ENCODE results near the gene CEP104. TPM values are rescaled to one million over a fixed set of nuclear protein-coding genes. Genes with fewer than 3 reads are reported as not detected.

The CEP104 gene
- total and polyA plus RNA-seq, 5 experiments from 2014 or later: 13.1 to 59.0 (median 19.4) TPM

- no peak for ATAC-seq
- Mint-ChIP-seq H3K27ac (peak overlapping the region; percentile 91 to 99 (median 98)), H3K27me3 (no peaks in the 10 kb centered on the region), H3K36me3 (peaks cover 4 to 18% (median 5%) of the 10 kb centered on the region in 3 donors), H3K4me1 (peaks cover 25 to 79% (median 55%) of the 10 kb centered on the region in 4 donors), H3K9me3 (peaks cover 0 to 18% (median 10%) of the 10 kb centered on the region in 9 donors), H3K4me3 (peak overlapping the region; percentile 86 to 97 (median 94))
- POLR2A ChIA-PET: interaction anchor here (2.0 to 6.0 kb wide), 2 partner anchors 44 to 104 kb away, joined by 15 to 62 read pairs; partner anchors contain the start of genes CEP104, DFFB and LRRC47
- peak; percentile 51 to 81 (median 60) for DNase-seq
These were observed 44.0 kb upstream of the CEP104 start for GRCh38 chr1:3900969-3901529.

GRCh38 chr1:3900150-3900968, 43.3 kb upstream of the CEP104 start, which contains the start of gene C1orf174:
C1orf174 (minus strand) TSS chr1:3900272; CDS start chr1:3900186, 86 bp downstream.
- DNase-seq: peak; percentile 85 to 99 (median 97)
- H3K27me3 Mint-ChIP-seq: no peaks in the 10 kb centered on the region
- H3K9me3 Mint-ChIP-seq: peaks cover 0 to 18% (median 10%) of the 10 kb centered on the region in 9 donors
- peak; percentile 85 to 87 for ATAC-seq
- peaks cover 25 to 80% (median 60%) of the 10 kb centered on the region in 4 donors for H3K4me1 Mint-ChIP-seq
- peaks cover 5 to 16% (median 7%) of the 10 kb centered on the region in 3 donors for H3K36me3 Mint-ChIP-seq
- H3K27ac Mint-ChIP-seq: peak within 1 kb of the TSS; percentile 91 to 99 (median 98)
- peak within 1 kb of the TSS; percentile 86 to 97 (median 94) for H3K4me3 Mint-ChIP-seq
- POLR2A ChIA-PET: interaction anchor here (0.8 to 6.0 kb wide), 7 partner anchors 10 to 124 kb away, joined by 3 to 62 read pairs (median 4); partner anchors contain the start of genes CEP104, DFFB and LRRC47

GRCh38 chr1:3899754-3900149, 42.7 kb upstream of the CEP104 start:
- POLR2A ChIA-PET: interaction anchor here (0.8 to 6.0 kb wide), 7 partner anchors 10 to 124 kb away, joined by 3 to 62 read pairs (median 4); partner anchors contain the start of genes CEP104, DFFB and LRRC47
- Mint-ChIP-seq H3K27ac (peak overlapping the region in 9 of 10 donors; percentile 91 to 99 (median 98)), H3K4me1 (peaks cover 25 to 81% (median 61%) of the 10 kb centered on the region in 4 donors), H3K36me3 (peaks cover 5 to 16% (median 10%) of the 10 kb centered on the region in 3 donors), H3K4me3 (peak overlapping the region; percentile 86 to 97 (median 94)), H3K27me3 (no peaks in the 10 kb centered on the region), H3K9me3 (peaks cover 0 to 18% (median 10%) of the 10 kb centered on the region in 9 donors)
- DNase-seq: peak in 3 of 10 donors; percentile 23 to 70 (median 26)
- no peak for ATAC-seq

GRCh38 chr1:3898994-3899753, 42.2 kb upstream of the CEP104 start:
- ATAC-seq (no peak), DNase-seq (no peak)
- peaks cover 5 to 16% (median 10%) of the 10 kb centered on the region in 3 donors for H3K36me3 Mint-ChIP-seq
- no peaks in the 10 kb centered on the region for H3K27me3 Mint-ChIP-seq
- H3K27ac Mint-ChIP-seq: peak overlapping the region; percentile 81 to 98 (median 86)
- peaks cover 25 to 77% (median 61%) of the 10 kb centered on the region in 4 donors for H3K4me1 Mint-ChIP-seq
- H3K9me3 Mint-ChIP-seq: peaks cover 0 to 18% (median 10%) of the 10 kb centered on the region in 9 donors
- POLR2A ChIA-PET: interaction anchor here (0.8 to 6.0 kb wide), 7 partner anchors 9 to 123 kb away, joined by 3 to 62 read pairs (median 4); partner anchors contain the start of genes CEP104, DFFB and LRRC47
- H3K4me3 Mint-ChIP-seq: peak overlapping the region; percentile 79 to 97 (median 92)

GRCh38 chr1:3898475-3898735, 41.4 kb upstream of the CEP104 start:
- H3K36me3 Mint-ChIP-seq: peaks cover 5 to 16% (median 13%) of the 10 kb centered on the region in 3 donors
- ATAC-seq: no peak
- POLR2A ChIA-PET: interaction anchor here (6.0 kb wide), 1 partner anchor 41 kb away, joined by 62 read pairs; the partner anchor contains the start of genes CEP104 and DFFB

GRCh38 chr1:3896396-3897000, 39.5 kb upstream of the CEP104 start:
- ATAC-seq (no peak), DNase-seq (no peak)
- peak overlapping the region in 1 of 10 donors; percentile 49 for H3K4me3 Mint-ChIP-seq
- peak overlapping the region in 1 of 10 donors; percentile 20 for H3K27ac Mint-ChIP-seq
- H3K9me3 Mint-ChIP-seq: peaks cover 0 to 18% (median 10%) of the 10 kb centered on the region in 9 donors
- peaks cover 5 to 17% (median 16%) of the 10 kb centered on the region in 3 donors for H3K36me3 Mint-ChIP-seq
- POLR2A ChIA-PET: no interaction called here
- peaks cover 16 to 59% (median 41%) of the 10 kb centered on the region in 4 donors for H3K4me1 Mint-ChIP-seq
- no peaks in the 10 kb centered on the region for H3K27me3 Mint-ChIP-seq

More at GRCh38 chr1:3898475-3898735, 41.4 kb upstream of the CEP104 start:
- no peak for DNase-seq
- Mint-ChIP-seq H3K4me3 (peak overlapping the region; percentile 26 to 94 (median 88)), H3K9me3 (peaks cover 0 to 18% (median 10%) of the 10 kb centered on the region in 9 donors), H3K27ac (peak overlapping the region in 6 of 10 donors; percentile 17 to 98 (median 67)), H3K4me1 (peaks cover 23 to 72% (median 55%) of the 10 kb centered on the region in 4 donors), H3K27me3 (no peaks in the 10 kb centered on the region)

GRCh38 chr1:3895951-3896325, 38.9 kb upstream of the CEP104 start:
- Mint-ChIP-seq H3K36me3 (peaks cover 5 to 23% (median 16%) of the 10 kb centered on the region in 3 donors), H3K27ac (peak overlapping the region in 1 of 10 donors; percentile 20), H3K4me1 (peaks cover 16 to 56% (median 38%) of the 10 kb centered on the region in 4 donors), H3K27me3 (no peaks in the 10 kb centered on the region), H3K4me3 (no peak overlapping the region), H3K9me3 (peaks cover 0 to 18% (median 10%) of the 10 kb centered on the region in 9 donors)
- POLR2A ChIA-PET: no interaction called here
- ATAC-seq (no peak), DNase-seq (no peak)

- ATAC-seq: no peak
- H3K4me3 Mint-ChIP-seq: no peak overlapping the region
- POLR2A ChIA-PET: no interaction called here
- no peaks in the 10 kb centered on the region for H3K27me3 Mint-ChIP-seq
- no peak overlapping the region for H3K27ac Mint-ChIP-seq
- no peak for DNase-seq
- peaks cover 0 to 18% (median 10%) of the 10 kb centered on the region in 9 donors for H3K9me3 Mint-ChIP-seq
- peaks cover 15 to 58% (median 39%) of the 10 kb centered on the region in 4 donors for H3K4me1 Mint-ChIP-seq
- H3K36me3 Mint-ChIP-seq: peaks cover 5 to 28% (median 16%) of the 10 kb centered on the region in 3 donors
These were observed 38.4 kb upstream of the CEP104 start for GRCh38 chr1:3895279-3895950.

- H3K4me1 Mint-ChIP-seq: peaks cover 13 to 58% (median 39%) of the 10 kb centered on the region in 4 donors
- POLR2A ChIA-PET: no interaction called here
- ATAC-seq (no peak), DNase-seq (no peak)
- H3K4me3 Mint-ChIP-seq: no peak overlapping the region
- peaks cover 0 to 18% (median 10%) of the 10 kb centered on the region in 9 donors for H3K9me3 Mint-ChIP-seq
- H3K27me3 Mint-ChIP-seq: no peaks in the 10 kb centered on the region
- peaks cover 10 to 35% (median 20%) of the 10 kb centered on the region in 3 donors for H3K36me3 Mint-ChIP-seq
- no peak overlapping the region for H3K27ac Mint-ChIP-seq
These were observed 37.7 kb upstream of the CEP104 start for GRCh38 chr1:3894626-3895278.

- Mint-ChIP-seq H3K27me3 (no peaks in the 10 kb centered on the region), H3K9me3 (peaks cover 0 to 11% (median 7%) of the 10 kb centered on the region in 9 donors), H3K4me1 (peaks cover 12 to 47% (median 31%) of the 10 kb centered on the region in 4 donors), H3K27ac (peak overlapping the region in 2 of 10 donors; percentile 19 to 75), H3K4me3 (no peak overlapping the region), H3K36me3 (peaks cover 10 to 49% (median 22%) of the 10 kb centered on the region in 3 donors)
- POLR2A ChIA-PET: no interaction called here
- ATAC-seq (no peak), DNase-seq (no peak)
These were observed 36.2 kb upstream of the CEP104 start for GRCh38 chr1:3893190-3893589.

- POLR2A ChIA-PET: no interaction called here
- H3K4me1 Mint-ChIP-seq: peaks cover 12 to 42% (median 29%) of the 10 kb centered on the region in 4 donors
- H3K27me3 Mint-ChIP-seq: no peaks in the 10 kb centered on the region
- DNase-seq (no peak), ATAC-seq (no peak)
- H3K27ac Mint-ChIP-seq: peak overlapping the region in 3 of 10 donors; percentile 20 to 75 (median 34)
- H3K36me3 Mint-ChIP-seq: peaks cover 10 to 53% (median 20%) of the 10 kb centered on the region in 3 donors
- no peak overlapping the region for H3K4me3 Mint-ChIP-seq
- H3K9me3 Mint-ChIP-seq: peaks cover 0 to 10% (median 4%) of the 10 kb centered on the region in 9 donors
These were observed 35.7 kb upstream of the CEP104 start for GRCh38 chr1:3892748-3893147.
